Measurements from ENCODE around the gene CD63. TPM values are rescaled to one million over a fixed set of nuclear protein-coding genes. Genes with fewer than 3 reads are reported as not detected.

Gene CD63
- total and polyA plus RNA-seq, 9 of the 15 experiments (the other 6 are each of a cell fraction or from before 2014, with no cell fraction given), result 313 to 735 (median 433) TPM

GRCh38 chr12:55746174-55746912, 17.5 kb upstream of the CD63 start (continued):
- TF ChIP-seq MYBL2 (IDR thresholded peaks at IDR 0.05; ENCODE audit: low read depth) (no peak), MYBL2 (CRISPR knock-in tag; IDR thresholded peaks at IDR 0.05; ENCODE audit: borderline replicate concordance) (no peak), NR2F6 (CRISPR knock-in tag; IDR thresholded peaks at IDR 0.05) (no peak), ZNF282 (CRISPR knock-in tag; IDR thresholded peaks at IDR 0.05) (no peak), SMARCA4 (IDR thresholded peaks at IDR 0.05) (0 out of 2 replicates have a peak, but pooled peaks have one; percentile 22)

DNA sequence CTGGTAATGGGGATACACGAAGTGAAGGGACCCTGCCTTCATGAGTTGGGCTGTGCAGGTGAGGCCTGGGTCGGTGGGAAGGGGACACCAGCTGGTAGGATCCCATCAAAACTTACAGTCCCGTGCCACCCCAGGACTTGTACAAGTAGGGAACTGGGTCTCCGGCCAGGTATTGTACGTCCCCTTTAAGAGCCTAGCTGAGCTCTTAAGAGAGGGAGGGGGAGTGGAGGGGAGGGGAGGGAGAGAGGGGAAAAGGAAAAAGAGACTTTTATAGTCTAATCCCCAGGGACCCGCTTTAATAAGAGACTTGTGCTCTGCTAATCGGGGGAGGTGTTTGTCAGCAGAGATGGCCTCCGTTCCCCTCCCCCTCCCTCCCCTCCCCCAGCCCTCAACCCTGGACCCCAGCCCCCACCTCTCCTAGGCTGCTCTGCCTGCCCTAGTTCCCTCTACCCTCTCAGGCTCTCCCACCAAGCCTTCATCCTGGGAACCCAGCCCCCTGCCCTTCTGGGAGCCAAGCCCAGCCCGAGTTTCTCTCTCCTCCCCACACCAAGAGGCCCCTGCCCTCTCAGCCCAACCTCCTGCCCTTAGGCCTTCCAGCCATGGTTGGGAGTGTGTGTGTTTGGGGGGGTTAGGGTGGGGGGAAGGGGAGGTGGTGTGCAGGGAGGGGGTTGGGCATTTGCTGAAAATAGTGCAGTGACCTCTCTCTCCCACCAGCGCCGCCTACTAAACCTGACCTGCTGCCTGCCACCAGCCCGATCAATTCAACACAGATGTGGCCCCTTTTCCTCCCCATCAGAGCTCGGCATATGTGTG, 16.8 kb upstream of the CD63 start:
- no TSS peak for BruUV-seq (replicated peaks)
- Histone ChIP-seq H3K9me1 (ENCODE audit: control insufficient read depth, insufficient read depth, low read length) (no peaks in the 10 kb centered on the region), H2AFZ (ENCODE audit: low read depth, low read length) (no peak overlapping the region), H3K27ac (ENCODE audit: extremely low read depth, low read depth, low read length) (peak overlapping the region; percentile 51; the same call in 2 of the 3 replicates), H3K9ac (ENCODE audit: insufficient read depth in 1 of 2, low read depth in 2 of 2, low read length in 2 of 2) (peak overlapping the region; percentile 44 to 84; a peak in 3 of 4 replicates), H3K79me2 (ENCODE audit: control insufficient read depth, insufficient read depth, low read length) (peaks cover 38% of the 10 kb centered on the region), H3K9me3 (replicated peaks; ENCODE audit: control insufficient read depth, insufficient read depth, low read depth, low read length) (no peaks in the 10 kb centered on the region; the same call in 1 of the 2 replicates), H3K4me3 (peak overlapping the region; percentile 86), H3K36me3 (ENCODE audit: control insufficient read depth, insufficient read depth, low read length) (peaks cover 43% of the 10 kb centered on the region; the same call in 2 of the 3 replicates), H4K20me1 (replicated peaks; ENCODE audit: control insufficient read depth, insufficient read depth, low read length) (no peaks in the 10 kb centered on the region), H3K27me3 (ENCODE audit: control insufficient read depth in 2 of 2, insufficient read depth in 2 of 2, low read length in 2 of 2) (no peaks in the 10 kb centered on the region), H3K4me1 (replicated peaks in 1 of 2; ENCODE audit: control insufficient read depth in 2 of 2, insufficient read depth in 2 of 2, low read length in 2 of 2) (peaks cover 33 to 42% of the 10 kb centered on the region in 2 experiments), H3K4me2 (ENCODE audit: insufficient read depth, low read length) (peak overlapping the region; percentile 74)
- ATAC-seq (peak; percentile 38), FAIRE-seq (peak; percentile 69), DNase-seq (ENCODE audit: extremely low read depth in 1 of 4, low spot score in 3 of 4) (peak; percentile 53 to 67 (median 60))
- CTCF ChIA-PET (ENCODE audit: low intra/inter-chr PET ratio), result no interaction called here
- intact Hi-C loops (cut with micrococcal nuclease) (no loop called here), in situ Hi-C loops (cut with MboI) (no loop called here)
- WGBS (ENCODE audit: insufficient coverage, low coverage, missing lambda C conversion rate), result 7% methylated on average over 8 of the region's 13 CpGs
- POLR2A ChIA-PET, result interaction anchor here (3.4 to 4.5 kb wide), 2 partner anchors 9 to 16 kb away, joined by 13 to 44 read pairs; partner anchors contain the start of gene CD63
- TF ChIP-seq VEZF1 (CRISPR knock-in tag; IDR thresholded peaks at IDR 0.05) (peak; percentile 75), POLR2G (IDR thresholded peaks at IDR 0.05; ENCODE audit: low read depth, low read length) (0 out of 2 replicates have a peak, but pooled peaks have one; percentile 17), BRF1 (IDR thresholded peaks at IDR 0.05; ENCODE audit: borderline replicate concordance, extremely low read depth, insufficient read length) (no peak), RBFOX2 (IDR thresholded peaks at IDR 0.05; ENCODE audit: low read depth, low read length) (0 out of 2 replicates have a peak, but pooled peaks have one; percentile 19), DIDO1 (tag; IDR thresholded peaks at IDR 0.05; ENCODE audit: low read depth) (no peak), MYNN (IDR thresholded peaks at IDR 0.05) (0 out of 2 replicates have a peak, but pooled peaks have one; percentile 51), MYNN (CRISPR knock-in tag; IDR thresholded peaks at IDR 0.05) (no peak), ZBTB7A (IDR thresholded peaks at IDR 0.05; ENCODE audit: borderline replicate concordance, control insufficient read depth, low read depth, low read length) (peak; percentile 57; the same call in 1 of the 2 replicates)
- TF ChIP-seq, protein P1, sequence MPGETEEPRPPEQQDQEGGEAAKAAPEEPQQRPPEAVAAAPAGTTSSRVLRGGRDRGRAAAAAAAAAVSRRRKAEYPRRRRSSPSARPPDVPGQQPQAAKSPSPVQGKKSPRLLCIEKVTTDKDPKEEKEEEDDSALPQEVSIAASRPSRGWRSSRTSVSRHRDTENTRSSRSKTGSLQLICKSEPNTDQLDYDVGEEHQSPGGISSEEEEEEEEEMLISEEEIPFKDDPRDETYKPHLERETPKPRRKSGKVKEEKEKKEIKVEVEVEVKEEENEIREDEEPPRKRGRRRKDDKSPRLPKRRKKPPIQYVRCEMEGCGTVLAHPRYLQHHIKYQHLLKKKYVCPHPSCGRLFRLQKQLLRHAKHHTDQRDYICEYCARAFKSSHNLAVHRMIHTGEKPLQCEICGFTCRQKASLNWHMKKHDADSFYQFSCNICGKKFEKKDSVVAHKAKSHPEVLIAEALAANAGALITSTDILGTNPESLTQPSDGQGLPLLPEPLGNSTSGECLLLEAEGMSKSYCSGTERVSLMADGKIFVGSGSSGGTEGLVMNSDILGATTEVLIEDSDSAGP (CRISPR knock-in tag; IDR thresholded peaks at IDR 0.05), result peak; percentile 85

All from K562 (cell line).